ENCODE data around the gene AP1AR.

Gene AP1AR

DNA sequence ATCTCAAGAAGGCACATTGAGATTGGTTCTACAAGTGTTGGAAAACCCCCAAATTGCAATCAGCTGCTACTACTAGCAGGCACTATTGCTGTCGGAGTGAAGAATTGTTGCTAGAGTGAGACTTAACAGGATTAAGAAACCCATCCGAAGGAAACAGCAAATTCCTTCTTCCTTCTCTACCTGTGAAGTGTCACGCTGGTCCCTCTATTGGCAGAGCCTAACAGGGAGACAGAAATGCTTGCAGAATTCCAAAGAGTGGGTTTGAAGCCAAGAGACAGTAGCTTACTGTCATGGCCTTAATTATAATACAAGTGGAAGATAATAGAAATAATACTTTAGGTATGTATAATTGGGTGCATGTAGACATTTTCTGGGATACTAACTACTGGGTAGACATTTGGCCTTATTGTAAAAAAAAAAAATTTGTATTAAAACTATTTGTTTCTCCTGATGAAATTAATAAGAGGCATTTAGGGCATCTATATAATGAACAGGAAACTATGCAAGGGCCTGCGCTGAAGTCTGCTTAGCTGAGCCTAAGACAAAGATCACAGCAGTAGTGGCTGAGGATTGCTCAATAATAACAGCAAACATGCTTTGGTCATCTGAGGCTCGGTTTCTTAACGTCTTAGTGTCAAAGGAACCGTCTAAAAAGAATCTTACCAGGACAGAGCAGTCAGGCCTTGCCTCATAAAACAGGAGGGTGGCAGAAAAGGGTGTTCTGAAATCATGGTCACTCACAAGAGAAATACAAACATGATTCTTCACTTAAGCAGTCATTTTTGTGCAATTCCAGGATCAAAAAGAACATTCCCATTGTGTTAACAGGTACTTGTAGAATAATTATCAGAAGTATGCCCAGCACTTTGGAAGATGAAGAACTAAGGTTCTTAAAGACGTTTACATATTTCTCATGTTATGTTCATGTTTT lies 45.6 kb upstream of the AP1AR start:
- TF ChIP-seq, protein P1, sequence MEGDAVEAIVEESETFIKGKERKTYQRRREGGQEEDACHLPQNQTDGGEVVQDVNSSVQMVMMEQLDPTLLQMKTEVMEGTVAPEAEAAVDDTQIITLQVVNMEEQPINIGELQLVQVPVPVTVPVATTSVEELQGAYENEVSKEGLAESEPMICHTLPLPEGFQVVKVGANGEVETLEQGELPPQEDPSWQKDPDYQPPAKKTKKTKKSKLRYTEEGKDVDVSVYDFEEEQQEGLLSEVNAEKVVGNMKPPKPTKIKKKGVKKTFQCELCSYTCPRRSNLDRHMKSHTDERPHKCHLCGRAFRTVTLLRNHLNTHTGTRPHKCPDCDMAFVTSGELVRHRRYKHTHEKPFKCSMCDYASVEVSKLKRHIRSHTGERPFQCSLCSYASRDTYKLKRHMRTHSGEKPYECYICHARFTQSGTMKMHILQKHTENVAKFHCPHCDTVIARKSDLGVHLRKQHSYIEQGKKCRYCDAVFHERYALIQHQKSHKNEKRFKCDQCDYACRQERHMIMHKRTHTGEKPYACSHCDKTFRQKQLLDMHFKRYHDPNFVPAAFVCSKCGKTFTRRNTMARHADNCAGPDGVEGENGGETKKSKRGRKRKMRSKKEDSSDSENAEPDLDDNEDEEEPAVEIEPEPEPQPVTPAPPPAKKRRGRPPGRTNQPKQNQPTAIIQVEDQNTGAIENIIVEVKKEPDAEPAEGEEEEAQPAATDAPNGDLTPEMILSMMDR (IDR thresholded peaks at IDR 0.05; ENCODE audit: low read depth, low read length): no peak
- no peaks in the 10 kb centered on the region for H3K9me3 ChIP-seq
- H3K4me1 ChIP-seq: no peaks in the 10 kb centered on the region
- DNase-seq: no peak
- no peak overlapping the region for H3K4me3 ChIP-seq (ENCODE audit: low read depth, low read length)
- H3K36me3 ChIP-seq: no peaks in the 10 kb centered on the region
- H3K27me3 ChIP-seq: no peaks in the 10 kb centered on the region

DNA sequence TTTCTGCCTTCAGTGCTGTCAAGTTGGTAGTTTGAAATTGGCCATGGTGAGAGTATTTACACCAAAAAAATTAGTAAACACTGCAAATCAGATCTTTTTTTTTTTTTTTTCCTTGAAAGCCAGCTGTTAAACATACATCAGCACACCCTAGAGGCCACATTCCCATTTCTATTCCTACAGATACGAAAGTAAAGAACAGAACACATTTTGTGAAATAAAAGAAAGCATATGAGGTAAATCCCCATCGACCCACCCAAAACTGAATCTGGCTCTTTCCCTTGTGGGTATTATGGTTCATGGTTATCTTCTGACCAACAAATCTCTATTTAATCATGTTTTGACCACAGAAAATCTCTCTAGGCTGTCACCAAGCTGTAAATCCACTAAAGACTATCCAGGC lies 41.8 kb upstream of the AP1AR start:
- Histone ChIP-seq H3K9me3 (no peaks in the 10 kb centered on the region), H3K27me3 (no peaks in the 10 kb centered on the region), H3K4me1 (no peaks in the 10 kb centered on the region), H3K4me3 (ENCODE audit: low read depth, low read length) (no peak overlapping the region), H3K36me3 (no peaks in the 10 kb centered on the region)
- DNase-seq: no peak
- TF ChIP-seq, protein P1 (IDR thresholded peaks at IDR 0.05; ENCODE audit: low read depth, low read length): 0 out of 2 replicates have a peak, but pooled peaks have one; percentile 9

DNA sequence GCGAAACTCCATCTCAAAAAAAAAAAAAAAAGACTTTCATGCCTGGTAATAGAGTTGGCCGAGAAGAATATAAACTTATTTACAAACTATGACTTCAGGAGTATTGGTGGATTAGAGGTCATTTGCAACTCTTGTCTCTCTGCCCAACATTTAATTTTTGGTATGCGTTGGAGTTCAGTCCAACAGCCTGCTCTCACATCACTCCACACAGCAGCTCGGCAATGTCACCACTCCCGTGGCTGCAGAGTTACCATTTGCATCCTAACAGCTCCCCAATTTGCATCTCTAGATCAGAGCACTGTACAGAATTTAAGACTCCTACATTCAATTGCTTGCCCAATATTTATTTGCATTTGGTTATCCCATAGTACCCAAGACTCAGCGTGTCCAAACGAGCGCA lies 40.9 kb upstream of the AP1AR start:
- Histone ChIP-seq H3K4me3 (ENCODE audit: low read depth, low read length) (no peak overlapping the region), H3K36me3 (no peaks in the 10 kb centered on the region), H3K27me3 (no peaks in the 10 kb centered on the region), H3K9me3 (no peaks in the 10 kb centered on the region), H3K4me1 (peaks cover 4% of the 10 kb centered on the region)
- DNase-seq: no peak
- TF ChIP-seq, protein P1 (IDR thresholded peaks at IDR 0.05; ENCODE audit: low read depth, low read length): no peak

DNA sequence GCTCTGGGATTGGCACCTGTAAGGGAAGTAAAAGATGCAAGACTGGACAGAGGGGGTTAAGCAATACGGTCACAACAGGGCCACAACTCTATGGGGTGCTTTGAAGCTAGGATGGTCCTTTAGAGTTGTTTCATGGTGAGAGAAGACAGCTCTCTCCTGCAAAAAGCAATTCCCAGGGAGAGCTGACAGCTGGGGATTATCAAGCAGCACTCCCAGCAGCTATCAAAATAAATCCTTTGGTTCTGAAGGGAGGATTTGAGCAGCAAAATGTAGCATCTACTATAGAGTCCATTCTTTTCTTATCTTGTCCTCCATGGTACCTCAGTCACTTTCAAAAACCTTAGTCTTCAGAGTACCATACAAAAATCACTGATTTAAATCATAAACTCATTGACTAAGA lies 35.1 kb upstream of the AP1AR start:
- peaks cover 4% of the 10 kb centered on the region for H3K4me1 ChIP-seq
- no peak overlapping the region for H3K4me3 ChIP-seq (ENCODE audit: low read depth, low read length)
- no peaks in the 10 kb centered on the region; the same call in 1 of the 2 replicates for H3K27me3 ChIP-seq
- H3K36me3 ChIP-seq: no peaks in the 10 kb centered on the region
- H3K9me3 ChIP-seq: no peaks in the 10 kb centered on the region
- TF ChIP-seq, protein P1 (IDR thresholded peaks at IDR 0.05; ENCODE audit: low read depth, low read length): no peak
- no peak for DNase-seq

DNA sequence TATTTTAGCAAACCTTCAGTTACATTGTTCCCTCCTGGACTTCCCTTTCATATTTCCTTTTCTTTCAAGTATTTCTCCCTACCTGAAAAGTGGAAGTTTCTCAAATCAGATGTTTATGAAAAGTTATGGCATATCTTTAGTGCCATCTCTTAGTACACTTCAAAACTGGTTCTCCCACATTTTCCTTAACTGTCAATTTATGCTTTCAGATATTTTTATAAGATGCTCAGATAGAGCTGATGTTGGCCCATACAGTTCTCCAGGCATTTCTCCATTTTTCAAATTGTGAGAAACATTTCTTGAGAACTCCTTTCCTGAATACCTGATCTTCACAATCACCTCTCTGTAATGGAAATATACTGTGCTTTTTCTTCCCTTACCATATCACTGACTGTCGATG lies 32.5 kb upstream of the AP1AR start:
- DNase-seq: no peak
- TF ChIP-seq, protein P1 (IDR thresholded peaks at IDR 0.05; ENCODE audit: low read depth, low read length): no peak
- Histone ChIP-seq H3K4me3 (ENCODE audit: low read depth, low read length) (no peak overlapping the region), H3K9me3 (no peaks in the 10 kb centered on the region), H3K4me1 (peaks cover 4% of the 10 kb centered on the region), H3K36me3 (no peaks in the 10 kb centered on the region), H3K27me3 (no peaks in the 10 kb centered on the region; the same call in 1 of the 2 replicates)

DNA sequence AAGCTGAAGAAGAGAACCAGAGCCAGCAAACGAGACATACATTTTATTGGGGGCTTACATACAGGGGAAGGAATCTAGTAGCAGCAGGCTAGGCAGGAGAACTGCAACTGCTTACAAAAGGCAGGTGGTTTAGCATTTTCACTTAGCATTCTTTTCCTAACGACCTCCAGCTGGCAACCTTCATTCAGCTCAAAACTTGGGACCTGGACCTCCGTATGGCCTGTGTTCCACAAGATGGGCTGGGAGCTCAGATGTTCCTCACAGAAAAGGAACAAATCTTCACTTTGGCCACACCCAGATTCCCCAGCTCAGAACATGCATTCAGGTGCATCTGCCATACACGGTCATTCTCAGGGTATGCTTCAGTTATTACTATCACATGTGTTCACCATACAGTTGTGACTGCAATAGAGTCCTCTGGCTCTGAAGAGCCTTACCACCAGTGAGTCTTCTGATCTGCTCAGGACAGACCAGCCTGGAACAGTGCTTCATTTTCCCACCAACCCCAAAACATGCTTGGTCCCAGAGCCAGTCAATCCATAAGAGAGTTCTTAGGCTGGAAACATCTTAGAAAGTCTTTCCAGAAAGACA lies 29.6 kb upstream of the AP1AR start:
- no peak overlapping the region for H3K4me3 ChIP-seq (ENCODE audit: low read depth, low read length)
- peaks cover 6% of the 10 kb centered on the region for H3K27me3 ChIP-seq
- H3K9me3 ChIP-seq: no peaks in the 10 kb centered on the region
- no peaks in the 10 kb centered on the region for H3K36me3 ChIP-seq
- TF ChIP-seq, protein P1 (IDR thresholded peaks at IDR 0.05; ENCODE audit: low read depth, low read length): no peak
- no peaks in the 10 kb centered on the region for H3K4me1 ChIP-seq
- no peak for DNase-seq
